GM21576 (cell line): ENCODE data around the gene ARX.

Experiments
- ATAC-seq: cut with Tn5 transposase; IDR thresholded peaks from one replicate; pipeline ENCODE4 v1.9.1; 2021; ENCODE audit warnings: mild to moderate bottlenecking, moderate library complexity; ENCODE audit not compliant: unreplicated experiment

Gene ARX

DNA sequence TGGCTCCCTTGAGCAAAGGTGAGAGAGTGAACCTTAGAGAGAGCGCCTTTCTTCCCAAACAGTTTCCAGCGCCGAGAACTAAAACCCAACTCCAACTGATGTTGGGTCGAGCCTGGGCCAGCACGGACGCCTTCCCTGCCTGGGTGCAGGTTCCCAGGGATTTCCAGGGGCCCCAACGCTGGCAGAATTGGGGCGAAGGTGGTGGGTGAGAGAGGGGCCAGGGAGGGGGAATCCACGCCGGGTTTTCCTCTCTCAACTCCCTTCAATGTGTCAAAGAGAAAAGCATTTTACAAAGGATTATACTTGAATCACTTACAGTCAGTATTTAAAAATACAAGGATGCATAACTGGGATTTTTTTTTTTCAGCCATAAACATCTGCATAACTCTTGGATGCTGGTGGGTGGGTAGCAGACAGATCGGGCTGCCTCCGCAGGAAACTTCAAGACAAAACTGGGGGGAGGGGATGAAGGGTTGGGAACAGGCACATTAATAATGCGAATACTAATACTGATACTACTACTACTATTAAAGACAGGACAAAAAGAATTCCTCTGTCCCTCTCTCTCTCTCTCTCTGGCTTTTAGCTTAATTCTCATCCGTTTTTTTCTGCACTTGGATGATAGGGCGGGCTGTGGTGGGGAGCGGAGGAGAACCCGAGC lies 1.3 kb upstream of the ARX start:
- no peak for ATAC-seq

DNA sequence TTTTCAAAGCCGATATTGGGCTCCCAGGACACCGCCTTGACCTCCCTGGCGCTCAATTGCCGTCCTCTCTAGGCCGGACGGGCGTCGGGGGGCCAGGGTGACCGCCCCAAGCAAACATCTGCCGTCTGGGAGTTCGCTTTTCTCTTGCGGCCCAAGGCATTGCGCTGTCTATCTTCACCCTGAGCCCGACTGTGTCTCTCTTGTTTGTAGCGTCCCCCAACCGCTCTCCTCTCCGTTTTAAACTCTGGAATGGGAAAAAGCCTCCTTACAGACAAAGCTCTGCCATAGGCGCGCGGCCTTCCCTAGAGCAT lies 551 bp upstream of the ARX start:
- no peak for ATAC-seq

DNA sequence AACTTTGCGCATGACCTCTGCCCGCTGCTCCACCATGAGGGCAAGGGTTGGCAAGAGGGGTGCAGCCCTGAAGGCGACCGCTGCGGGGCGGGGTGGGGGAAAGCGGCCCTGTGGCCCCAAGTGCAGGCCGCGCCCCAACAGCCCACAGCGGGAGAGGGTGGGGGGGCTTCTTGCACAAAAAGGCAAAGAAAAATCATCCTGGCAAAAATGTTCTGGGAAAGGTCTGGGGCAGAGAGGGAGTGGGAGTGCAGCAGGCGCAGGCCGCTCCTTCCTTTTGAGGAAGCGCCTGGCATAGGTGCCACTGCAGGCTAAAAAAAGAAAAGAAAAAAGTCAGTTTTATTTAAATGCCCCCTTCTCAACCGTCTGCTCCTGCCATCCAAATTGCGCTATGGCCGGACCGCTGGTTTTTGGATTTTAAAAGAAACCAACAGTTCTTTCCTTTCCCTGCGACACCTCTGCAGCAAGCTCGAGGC lies 1.4 kb downstream of the ARX start:
- no peak for ATAC-seq

DNA sequence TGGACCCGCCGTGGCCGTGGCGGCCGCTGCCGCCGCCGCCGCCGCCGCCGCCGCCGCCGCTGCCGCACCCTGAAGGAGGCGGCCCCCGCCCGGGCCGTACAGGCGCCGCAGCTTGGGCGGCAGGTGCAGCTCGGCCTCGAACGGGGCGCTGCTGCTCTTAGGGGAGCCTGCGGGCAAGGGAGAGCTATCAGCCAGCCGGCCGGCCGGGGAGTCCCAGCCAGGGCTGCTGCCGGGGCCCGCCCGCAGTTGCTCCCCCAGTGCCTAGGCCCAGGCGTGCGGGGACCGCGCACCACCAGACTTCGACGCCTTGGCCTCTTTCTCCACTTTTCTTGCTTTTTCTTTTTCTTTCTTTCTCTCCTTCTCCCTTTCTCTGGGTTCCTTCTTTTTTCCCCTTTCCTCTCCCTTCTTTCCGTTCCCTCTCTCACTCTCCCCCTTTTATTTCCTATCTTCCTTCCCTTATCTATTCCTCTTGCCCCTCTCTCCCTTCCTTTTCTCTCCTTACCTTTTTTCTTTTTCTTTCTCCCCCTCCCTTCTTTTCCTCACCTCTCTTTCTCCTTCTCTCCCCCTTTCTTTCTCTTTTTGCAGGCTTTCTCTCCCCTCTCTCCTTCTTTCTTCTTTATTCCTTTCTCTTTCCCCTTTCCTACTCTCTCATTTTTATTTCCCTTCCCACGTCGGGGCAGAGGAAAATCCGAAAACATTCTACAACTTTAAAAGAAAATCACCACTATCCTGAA lies 2.0 kb downstream of the ARX start:
- ATAC-seq: no peak

DNA sequence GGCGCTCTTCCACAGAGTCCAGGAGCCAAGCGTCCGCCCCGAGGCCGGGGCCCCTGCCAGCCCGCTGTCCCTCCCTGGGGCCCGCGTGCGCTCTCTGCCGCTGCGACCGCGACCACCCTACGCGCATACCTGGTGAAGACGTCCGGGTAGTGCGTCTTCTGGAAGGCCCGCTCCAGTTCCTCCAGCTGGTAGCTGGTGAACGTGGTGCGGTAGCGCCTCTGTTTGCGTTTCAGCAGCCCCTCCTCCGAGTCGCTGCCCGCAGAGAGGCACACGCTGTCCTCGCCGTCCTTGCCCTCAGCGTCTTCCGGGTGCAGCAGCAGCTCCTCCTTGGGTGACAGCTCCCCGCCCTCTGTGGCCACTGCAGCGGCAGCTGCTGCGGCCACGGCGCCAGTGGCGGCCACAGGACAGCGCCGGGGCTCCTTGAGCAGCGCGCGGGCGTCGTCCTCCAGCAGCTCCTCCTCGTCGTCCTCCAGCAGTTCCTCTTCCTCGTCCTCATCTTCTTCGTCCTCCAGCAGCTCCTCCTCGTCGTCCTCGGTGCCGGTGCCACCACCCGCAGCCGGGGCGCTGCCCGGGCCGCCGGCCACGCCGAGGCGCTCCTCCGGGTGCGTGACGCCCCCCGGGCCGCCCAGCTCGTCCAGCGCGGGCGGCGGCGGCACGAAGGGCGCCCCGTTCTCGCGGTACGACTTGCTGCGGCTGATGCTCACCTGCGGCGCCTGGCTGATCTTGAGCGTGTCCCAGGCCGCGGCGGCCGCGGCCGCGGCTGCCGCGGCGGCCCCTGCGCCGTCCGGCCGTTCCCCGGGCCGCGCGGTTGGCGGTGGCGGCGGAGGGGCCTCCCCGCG lies 2.8 kb downstream of the ARX start:
- ATAC-seq: no peak

DNA sequence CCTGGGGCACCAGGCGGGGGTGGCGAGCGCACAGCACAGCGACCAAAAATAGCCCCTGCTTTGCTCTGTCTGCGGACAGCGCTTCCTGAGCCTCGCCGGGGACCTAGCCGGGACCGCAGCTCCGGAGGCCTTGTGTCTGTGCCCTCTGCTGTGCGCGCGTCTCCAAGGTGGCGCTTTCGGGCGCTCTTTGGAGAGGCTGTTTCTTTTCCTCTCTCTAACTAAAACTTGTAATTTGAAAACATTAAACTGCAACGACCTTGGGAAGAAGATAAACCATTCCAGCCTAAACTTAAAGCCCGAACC lies 3.4 kb downstream of the ARX start:
- ATAC-seq: no peak

DNA sequence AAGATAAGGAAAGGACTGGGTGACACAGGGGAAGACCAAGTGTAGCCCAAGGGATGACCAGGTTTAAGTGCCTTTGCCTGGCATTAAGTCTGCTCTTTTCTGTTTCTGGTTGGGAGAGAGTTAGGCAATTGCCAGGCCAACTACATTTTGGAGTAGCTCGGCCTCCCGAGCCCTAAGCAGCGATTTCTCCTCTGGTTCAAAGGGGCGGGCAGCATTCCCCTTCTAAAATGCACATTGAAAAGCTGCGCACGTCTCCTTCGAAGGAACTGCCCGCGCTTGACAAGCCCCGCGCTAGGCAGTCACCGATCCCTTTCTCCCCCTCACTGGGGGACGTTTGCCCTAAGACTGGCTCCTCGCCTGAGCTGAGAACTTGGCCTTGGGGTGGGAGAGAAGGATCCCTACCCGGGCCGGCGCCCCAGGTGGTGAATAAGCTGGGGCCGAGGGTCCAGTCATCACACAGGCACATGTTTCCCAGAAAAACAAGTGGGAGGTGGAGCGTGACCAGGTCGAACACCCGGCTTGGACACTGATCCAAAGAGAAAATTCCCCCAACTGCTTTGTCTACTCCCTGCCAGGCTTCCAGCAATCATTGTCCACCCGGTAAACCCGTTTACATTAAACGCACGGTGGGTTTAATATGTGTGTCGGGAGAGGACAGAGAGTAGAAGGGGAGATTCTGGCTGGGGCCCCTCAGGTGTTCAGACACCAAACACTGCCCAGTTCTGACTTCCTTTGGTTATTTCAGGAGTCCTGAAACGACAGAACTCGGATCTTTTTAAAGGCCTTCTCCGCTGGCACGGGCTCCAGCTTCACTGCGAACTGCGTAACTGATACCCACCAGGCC lies 4.0 kb downstream of the ARX start:
- ATAC-seq: no peak

DNA sequence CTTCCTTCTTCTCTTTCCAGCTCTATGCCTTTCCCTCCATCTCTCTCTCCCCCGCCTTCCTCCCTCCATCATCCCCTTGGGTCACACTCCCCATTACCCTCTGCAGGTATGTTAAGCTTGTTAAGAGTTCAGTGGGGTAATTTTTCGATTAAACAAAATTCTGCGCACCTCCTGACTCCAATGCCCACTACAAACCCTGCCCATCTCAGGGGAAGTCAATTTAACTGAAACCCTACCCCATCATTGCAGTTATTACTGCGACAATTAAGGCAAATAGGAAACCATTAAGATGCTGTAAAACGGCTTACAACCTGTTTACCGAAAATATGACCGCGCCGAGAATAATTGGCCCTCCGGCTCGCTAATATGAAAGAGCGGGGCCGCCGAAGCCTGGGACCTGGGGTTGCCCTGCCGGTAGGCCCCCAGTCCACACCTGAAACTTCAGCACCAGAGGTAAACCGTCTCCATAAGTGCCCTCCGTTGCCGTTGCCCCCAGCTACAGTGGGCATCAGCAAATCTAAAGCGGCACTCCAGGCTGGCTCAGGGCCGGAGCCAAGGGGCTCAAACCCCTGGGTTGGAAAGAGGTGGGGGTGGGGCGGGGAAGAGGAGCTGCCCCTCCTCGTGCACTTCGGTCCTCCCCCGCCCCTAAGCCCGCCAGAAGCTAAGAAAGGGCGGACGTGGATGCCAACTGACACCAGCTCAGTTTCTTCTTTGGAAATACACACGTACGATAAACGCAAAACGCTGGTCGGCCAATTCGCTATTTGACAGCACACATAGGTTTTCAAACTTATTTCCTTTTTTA lies 4.8 kb downstream of the ARX start:
- no peak for ATAC-seq

DNA sequence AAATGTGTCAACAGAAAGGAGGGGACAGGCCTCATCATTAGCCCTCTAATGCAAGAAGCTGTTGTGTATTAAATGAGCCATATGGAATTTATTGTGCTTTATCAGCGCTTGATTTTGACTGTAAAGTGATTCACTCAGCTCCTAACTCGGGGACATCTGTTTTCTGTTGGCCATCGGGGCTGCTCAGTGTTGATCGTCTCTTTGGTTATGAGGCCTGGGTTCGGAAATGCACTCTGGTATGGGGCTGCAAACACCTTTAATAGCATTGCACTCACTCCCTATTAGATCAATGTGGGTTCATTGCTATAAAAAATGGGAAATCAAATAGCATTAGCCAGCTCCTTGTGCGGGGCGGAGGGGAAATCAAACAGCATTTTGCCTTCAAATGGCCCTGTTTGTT lies 6.4 kb downstream of the ARX start:
- ATAC-seq: no peak

DNA sequence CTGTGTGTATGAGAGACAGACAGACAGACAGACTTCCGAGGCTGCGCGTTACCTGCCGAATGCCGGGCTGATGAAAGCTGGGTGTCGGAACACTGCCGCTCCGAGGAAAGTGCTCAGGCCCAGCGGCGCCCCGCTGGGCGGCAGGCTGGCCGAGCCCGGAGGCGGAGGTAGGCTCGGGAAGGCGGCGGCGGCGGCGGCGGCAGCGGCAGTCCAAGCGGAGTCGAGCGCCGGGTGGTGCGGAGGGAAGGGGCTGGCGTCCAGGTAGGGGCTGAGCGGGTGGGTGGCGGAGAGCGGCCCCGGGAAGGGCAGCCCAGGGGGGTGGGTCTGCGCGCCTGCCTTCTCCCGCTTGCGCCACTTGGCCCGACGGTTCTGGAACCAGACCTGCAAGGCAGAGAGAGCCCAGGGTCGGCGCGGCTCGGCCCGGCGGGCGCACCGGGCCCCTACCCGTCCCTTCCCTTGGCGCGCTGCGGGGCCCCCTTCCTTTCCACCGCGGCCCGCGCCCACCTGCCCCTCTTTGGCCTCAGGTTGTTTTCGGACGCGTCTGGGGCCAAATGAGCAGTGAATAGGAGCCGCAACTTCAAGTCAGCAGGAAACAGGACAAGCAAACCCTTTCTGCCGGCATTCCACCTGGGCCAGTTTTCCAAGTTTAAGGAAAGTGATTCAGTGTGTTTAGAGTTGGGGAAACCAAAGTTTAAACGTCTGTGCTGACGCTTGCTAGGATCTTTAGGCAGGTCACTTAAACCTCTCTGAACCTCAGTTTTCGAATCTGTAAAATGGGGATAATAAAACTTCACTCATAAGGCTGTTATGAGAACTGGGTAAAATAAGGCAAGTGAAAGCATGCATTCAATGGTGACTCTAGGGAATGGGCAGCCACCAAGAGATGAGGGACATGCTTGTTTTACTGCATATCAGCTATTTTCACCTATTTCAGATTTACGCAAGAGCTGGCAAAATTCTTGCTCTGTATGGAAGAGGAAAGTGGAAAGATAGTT lies 8.4 kb downstream of the ARX start:
- no peak for ATAC-seq

DNA sequence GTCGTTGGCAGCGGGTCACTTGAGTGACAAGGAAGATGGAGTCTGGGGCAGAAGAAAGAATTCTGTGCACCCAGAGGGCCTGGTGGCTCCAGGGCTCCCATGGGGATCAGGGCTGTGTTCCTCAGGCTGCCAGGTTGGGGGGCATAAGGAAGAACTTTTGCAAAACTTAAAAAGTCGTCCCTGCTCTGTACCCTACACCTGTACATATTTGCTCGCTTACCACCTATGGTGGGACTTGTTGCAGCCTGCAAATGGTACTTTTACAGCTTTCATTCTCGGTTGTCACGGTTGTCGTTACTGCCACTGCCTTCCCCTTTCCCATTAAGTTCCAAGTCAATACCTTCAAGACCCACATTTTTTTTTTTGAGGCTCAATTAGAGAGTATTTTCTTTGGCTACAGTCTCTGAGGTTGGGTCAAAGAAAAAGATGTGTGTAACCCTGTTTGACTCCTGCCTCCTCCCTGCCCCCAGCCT lies 9.1 kb downstream of the ARX start:
- no peak for ATAC-seq

DNA sequence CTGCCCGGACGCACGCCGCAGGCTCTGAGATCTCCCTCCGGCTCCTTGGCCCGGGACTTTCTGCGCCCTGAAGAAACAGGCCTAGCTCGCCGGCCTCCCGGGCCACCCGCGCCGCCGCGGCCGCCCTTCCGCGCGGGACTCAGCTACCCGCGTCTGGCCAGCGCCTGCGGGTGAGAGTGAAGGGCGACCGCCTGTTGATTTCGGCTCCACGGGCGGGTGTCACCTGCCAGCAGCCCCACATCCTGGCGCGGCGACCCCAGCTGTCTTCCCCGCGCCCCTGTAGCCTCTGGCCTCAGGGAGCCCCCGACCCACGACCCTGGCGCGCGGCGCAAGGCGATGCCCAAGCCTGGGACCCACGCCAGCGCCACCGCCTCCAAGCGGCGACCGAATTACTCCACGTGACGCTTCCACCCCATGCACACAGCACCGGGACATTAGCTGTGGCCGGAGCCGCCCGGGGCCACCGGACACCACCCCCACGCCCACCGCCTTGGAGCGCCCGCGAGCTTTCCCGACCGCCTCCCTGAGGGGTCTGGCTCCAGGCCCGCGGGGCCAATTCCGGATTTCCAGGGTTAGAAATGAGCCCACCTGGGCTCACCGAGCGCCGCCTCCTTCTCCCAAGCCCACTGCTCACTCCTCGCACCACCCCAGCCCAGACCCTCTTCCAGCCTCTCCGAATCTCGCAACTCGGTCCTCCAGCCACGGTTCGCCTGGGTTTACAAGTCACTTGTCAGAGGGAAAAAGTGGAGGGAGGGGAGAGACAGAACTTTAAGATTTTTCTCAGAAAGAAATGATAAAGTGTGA lies 10.2 kb downstream of the ARX start:
- no peak for ATAC-seq

DNA sequence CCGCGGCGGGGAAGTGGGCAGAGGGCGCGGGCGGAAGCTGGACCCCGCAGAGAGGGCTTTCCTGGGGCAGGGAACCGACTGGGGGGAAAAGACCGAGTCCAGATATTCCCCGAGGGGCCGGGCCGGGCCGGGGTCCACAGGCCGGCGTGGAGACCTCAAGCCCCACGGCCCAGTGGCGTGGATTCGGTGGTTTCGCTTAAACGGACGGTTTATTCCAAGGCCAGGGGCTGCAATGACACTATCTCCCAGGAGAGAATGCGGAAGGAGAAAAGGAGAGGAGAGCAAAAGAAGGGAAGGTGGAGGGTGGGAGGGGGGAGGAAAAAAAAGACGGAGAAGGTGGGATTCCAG lies 10.8 kb downstream of the ARX start:
- ATAC-seq: no peak

DNA sequence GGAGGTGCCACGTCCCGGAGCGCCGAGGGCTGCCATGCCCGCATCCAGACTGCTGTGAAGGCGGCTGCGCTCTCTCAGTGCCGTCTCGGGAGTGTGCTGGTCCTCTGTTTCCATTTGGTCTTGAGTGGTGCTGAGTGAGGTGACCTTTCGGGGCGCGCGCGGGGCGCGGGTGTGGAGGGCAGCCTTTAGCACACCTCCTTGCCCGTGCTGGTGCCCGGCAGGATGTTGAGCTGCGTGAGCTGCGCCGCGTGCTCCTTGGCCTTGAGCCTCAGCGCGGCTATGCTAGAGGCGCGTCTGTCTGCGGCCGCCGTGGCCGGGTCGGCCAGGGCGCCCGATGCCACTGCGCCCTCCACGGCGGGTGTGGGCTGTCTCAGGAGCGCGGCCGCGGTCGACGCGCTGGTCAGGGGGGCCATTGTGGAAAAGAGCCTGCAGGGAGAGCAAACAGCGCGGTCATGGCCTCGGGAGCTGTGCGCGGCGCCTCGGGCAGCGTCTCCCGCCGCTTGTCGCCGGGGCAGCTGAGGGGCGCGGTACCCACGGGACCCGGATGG lies 11.2 kb downstream of the ARX start:
- no peak for ATAC-seq

DNA sequence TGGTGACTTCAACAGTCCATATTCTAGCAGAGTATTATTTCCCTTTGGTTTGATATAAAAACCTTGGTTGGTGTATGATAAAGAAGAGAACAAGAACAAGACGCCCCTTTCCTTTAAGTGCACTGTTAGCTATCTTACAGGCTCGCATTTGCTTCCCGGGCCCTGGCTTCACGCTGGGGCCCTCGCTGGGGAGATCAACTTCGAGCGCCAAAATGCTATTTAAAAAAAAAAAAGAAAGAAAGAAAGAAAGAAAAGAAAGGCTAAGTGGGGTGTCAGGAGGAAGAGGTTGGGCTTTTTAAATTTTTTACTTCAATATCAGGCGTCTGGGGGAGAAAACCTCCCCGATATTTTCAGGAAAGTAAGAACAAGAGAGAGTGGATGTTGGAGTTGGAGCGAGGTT lies 11.7 kb downstream of the ARX start:
- no peak for ATAC-seq

DNA sequence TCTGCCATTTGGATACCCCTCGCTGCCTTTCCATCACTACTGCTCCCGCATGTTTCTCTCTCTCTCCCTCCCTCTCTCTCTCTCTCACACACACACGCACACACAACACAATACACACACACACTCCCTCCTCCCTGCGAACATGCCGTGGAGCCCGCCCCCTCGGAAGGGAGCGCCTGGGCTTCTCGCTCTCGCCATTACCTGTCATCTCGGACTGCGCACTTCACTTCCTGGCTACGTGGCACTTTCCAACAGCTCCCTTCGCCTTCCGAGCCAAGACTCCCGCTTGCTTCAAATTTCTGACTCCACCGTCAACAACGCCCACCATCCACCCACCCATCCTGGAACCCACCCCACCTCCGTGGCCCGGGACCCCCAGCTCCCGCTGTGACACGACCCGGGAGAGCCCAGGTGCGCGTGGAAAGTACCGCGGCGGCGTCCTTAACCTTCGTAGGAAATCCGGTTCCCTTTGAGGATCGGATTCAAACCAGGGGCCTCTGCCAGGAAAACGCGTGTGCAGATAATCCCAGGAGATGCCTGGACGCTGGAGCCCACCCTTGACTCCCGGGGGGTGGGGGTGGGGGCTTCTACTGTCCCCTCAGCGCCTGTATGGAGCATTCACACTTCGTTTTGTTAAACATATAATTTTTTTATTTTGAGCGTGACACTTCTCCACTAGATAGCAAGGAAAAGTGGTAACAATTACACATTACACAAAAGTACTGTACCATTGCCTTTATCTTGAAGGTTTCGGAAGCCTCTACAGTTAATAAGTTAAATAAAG lies 12.5 kb downstream of the ARX start:
- ATAC-seq: no peak

DNA sequence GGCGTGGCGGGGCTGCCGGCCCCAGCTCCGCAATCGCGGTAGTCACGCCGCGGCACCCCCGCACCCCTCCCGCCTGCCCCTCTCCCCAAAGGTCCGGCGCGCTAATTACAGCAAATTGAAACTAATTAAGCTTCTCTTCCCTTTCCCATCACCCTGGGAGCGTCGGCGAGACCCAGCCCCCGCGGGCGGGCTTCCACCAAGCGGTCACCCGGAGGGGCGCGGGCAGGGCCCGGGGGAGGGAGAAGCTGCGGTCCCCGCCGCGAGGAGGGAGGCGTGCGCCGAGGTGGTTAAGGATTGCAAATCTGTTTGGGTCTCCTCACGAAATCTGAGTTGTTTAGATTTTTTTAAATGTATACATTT lies 13.1 kb downstream of the ARX start:
- no peak for ATAC-seq
